ENCODE measurements around the gene GSTK1.

DNA sequence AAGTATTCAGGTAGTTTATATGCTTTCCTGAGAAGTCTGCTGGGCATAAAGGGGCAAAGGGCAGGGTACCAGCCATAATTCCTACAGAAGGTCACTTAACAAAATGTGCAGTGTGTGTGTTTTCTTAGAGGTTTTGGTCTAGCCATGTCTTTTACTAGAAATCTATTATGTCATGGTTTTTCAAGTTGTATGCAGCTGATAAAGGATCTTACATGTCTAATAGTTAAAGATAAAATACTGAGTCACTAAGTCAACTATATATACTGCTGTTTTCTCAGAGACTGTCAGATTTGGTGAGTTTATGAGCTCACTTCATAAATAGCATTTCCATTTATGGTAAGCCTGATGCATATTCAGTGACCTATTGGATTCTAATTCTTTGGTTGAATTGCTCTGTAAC lies 32.6 kb downstream of the GSTK1 start:
- TF ChIP-seq GABPA (IDR thresholded peaks at IDR 0.05; ENCODE audit: borderline replicate concordance, insufficient read depth, low read length) = no peak
- TF ChIP-seq, protein P1, sequence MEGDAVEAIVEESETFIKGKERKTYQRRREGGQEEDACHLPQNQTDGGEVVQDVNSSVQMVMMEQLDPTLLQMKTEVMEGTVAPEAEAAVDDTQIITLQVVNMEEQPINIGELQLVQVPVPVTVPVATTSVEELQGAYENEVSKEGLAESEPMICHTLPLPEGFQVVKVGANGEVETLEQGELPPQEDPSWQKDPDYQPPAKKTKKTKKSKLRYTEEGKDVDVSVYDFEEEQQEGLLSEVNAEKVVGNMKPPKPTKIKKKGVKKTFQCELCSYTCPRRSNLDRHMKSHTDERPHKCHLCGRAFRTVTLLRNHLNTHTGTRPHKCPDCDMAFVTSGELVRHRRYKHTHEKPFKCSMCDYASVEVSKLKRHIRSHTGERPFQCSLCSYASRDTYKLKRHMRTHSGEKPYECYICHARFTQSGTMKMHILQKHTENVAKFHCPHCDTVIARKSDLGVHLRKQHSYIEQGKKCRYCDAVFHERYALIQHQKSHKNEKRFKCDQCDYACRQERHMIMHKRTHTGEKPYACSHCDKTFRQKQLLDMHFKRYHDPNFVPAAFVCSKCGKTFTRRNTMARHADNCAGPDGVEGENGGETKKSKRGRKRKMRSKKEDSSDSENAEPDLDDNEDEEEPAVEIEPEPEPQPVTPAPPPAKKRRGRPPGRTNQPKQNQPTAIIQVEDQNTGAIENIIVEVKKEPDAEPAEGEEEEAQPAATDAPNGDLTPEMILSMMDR (IDR thresholded peaks at IDR 0.05; ENCODE audit: control extremely low read depth in 1 of 3, insufficient read depth in 1 of 3, low read depth in 1 of 3, low read length in 3 of 3) = no peak
- TF ChIP-seq EZH2 (IDR thresholded peaks at IDR 0.05; ENCODE audit: low read depth, low read length, severe bottlenecking) = no peak
- no peak for TF ChIP-seq SIX5 (IDR thresholded peaks at IDR 0.05; ENCODE audit: low read depth, low read length)
- TF ChIP-seq RXRA (IDR thresholded peaks at IDR 0.05; ENCODE audit: insufficient read depth, low read depth, low read length) = no peak
- TF ChIP-seq, protein P2, sequence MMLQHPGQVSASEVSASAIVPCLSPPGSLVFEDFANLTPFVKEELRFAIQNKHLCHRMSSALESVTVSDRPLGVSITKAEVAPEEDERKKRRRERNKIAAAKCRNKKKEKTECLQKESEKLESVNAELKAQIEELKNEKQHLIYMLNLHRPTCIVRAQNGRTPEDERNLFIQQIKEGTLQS (IDR thresholded peaks at IDR 0.05; ENCODE audit: insufficient read depth, low read depth, low read length) = no peak
- TF ChIP-seq POLR2AphosphoS5 (IDR thresholded peaks at IDR 0.05; ENCODE audit: low read depth, low read length) = no peak
- no peak for TF ChIP-seq TEAD4 (IDR thresholded peaks at IDR 0.05; ENCODE audit: low read depth, low read length)
- TF ChIP-seq CEBPB (IDR thresholded peaks at IDR 0.05; ENCODE audit: low read depth, low read length) = no peak
- TF ChIP-seq USF2 (IDR thresholded peaks at IDR 0.05; ENCODE audit: low read length) = no peak
- no peak for TF ChIP-seq GTF2F1 (IDR thresholded peaks at IDR 0.05; ENCODE audit: borderline replicate concordance, low read depth, low read length)
